HepG2 (cell line): ENCODE results near the gene PNLIPRP2. TPM values are rescaled to one million over a fixed set of nuclear protein-coding genes. Genes with fewer than 3 reads are reported as not detected.

ENCODE experiments used
- ATAC-seq: fragments of 200-7000 bp; cut with Tn5 transposase; 3 replicates; pipeline ENCODE4 v1.9.1; 2020; ENCODE audit warnings: mild to moderate bottlenecking, moderate library complexity
- BruUV-seq: library from RNA; stranded (reverse); fragments of 400-500 nt; replicated peaks from 2 replicates; lab custom pipeline; 2021; lab: Mats Ljungman, UMichigan
- CTCF ChIA-PET: fragments of 300-600 bp; formaldehyde crosslinking; extraction: SDS; loops from one replicate; lab custom pipeline; 2021; ENCODE audit warnings: low total read pairs, inconsistent platforms, low intra/inter-chr PET ratio; lab: Yijun Ruan, JAX
- POLR2A ChIA-PET: fragments of 350-600 bp; sonication (Branson Sonifier 250); formaldehyde crosslinking; loops from one replicate; lab custom pipeline; 2020; ENCODE audit warnings: antibody characterized with exemption, inconsistent platforms; lab: Yijun Ruan, JAX
- DNase-seq: peaks from one replicate; pipeline ENCODE4 v3.0.0-alpha.2; 2015; ENCODE audit warnings: low spot score
- FAIRE-seq: peaks from 3 replicates; lab custom pipeline; 2011; peaks lifted over from hg19 to GRCh38; lab: Jason Lieb, UNC
- H2AFZ ChIP-seq: one replicate; pipeline ENCODE4 v1.6.1; 2011; ENCODE audit warnings: low read length, inconsistent platforms
- H3K27ac ChIP-seq: fragments of 300-600 bp; 3 replicates; pipeline ENCODE4 v1.8.0; 2011; ENCODE audit warnings: mixed run types, mild to moderate bottlenecking, mixed read lengths, low read length, inconsistent platforms; ENCODE audit not compliant: insufficient read depth; ENCODE audit errors: extremely low read length
- H3K27me3 ChIP-seq, 2 experiments: fragments of 200-600 bp in 1 of 2; 2 replicates in 1 of 2; 3 replicates in 1 of 2; pipeline versions ENCODE4 v1.6.0 to v1.8.0; 2011; ENCODE audit warnings: low read length in 2 of 2, mild to moderate bottlenecking in 2 of 2, moderate library complexity in 2 of 2, inconsistent platforms in 1 of 2; ENCODE audit not compliant: insufficient read depth in 2 of 2, control insufficient read depth in 1 of 2
- H3K36me3 ChIP-seq, 2 experiments: fragments of 200-600 bp in 1 of 2; replicated peaks in 1 of 2; 2 replicates in 1 of 2; 3 replicates in 1 of 2; pipeline versions ENCODE4 v1.5.1 to v1.8.0; 2011; ENCODE audit warnings: low read length in 2 of 2, inconsistent platforms in 1 of 2; ENCODE audit not compliant: insufficient read depth in 2 of 2, control insufficient read depth in 1 of 2
- H3K4me1 ChIP-seq: 2 replicates; pipeline ENCODE4 v1.5.1; 2012; ENCODE audit warnings: low read length, inconsistent platforms; ENCODE audit not compliant: insufficient read depth
- H3K4me2 ChIP-seq: 2 replicates; pipeline ENCODE4 v1.6.0; 2011; ENCODE audit warnings: low read depth, low read length, inconsistent platforms
- H3K4me3 ChIP-seq, 3 experiments: fragments of 200-600 bp in 1 of 3; sonication (generic), shearing (Covaris generic) in 1 of 3; replicated peaks in 1 of 3; 2 replicates each; pipeline ENCODE4 v1.5.1; 2011 to 2016; ENCODE audit warnings: low read length in 3 of 3, inconsistent platforms in 2 of 3, low read depth in 2 of 3, mild to moderate bottlenecking in 2 of 3, control low read depth in 1 of 3, mixed read lengths in 1 of 3; ENCODE audit not compliant: insufficient read depth in 1 of 3
- H3K79me2 ChIP-seq: one replicate; pipeline ENCODE4 v1.6.1; 2011; ENCODE audit warnings: low read length, inconsistent platforms; ENCODE audit not compliant: insufficient read depth
- H3K9ac ChIP-seq: 2 replicates; pipeline ENCODE4 v1.6.0; 2011; ENCODE audit warnings: mild to moderate bottlenecking, low read depth, low read length, inconsistent platforms; ENCODE audit not compliant: insufficient read depth
- H3K9me3 ChIP-seq: 2 replicates; pipeline ENCODE4 v1.5.1; 2012; ENCODE audit warnings: mild to moderate bottlenecking, low read length
- H4K20me1 ChIP-seq: 2 replicates; pipeline ENCODE4 v1.6.0; 2011; ENCODE audit warnings: inconsistent platforms, mild to moderate bottlenecking, low read length, moderate library complexity; ENCODE audit not compliant: insufficient read depth
- AKAP8 ChIP-seq: sonication (generic); formaldehyde crosslinking; IDR thresholded peaks from 2 replicates; pipeline ENCODE4 v1.5.1; 2020; ENCODE audit warnings: mild to moderate bottlenecking, missing genetic modification reagents
- HNRNPH1 ChIP-seq: fragments of 200-400 bp; formaldehyde crosslinking; optimal IDR thresholded peaks from 2 replicates; pipeline ENCODE3; 2017; ENCODE audit warnings: mild to moderate bottlenecking, low read depth, low read length
- MXI1 ChIP-seq: IDR thresholded peaks from 3 replicates; pipeline ENCODE4 v1.6.1; 2012; ENCODE audit warnings: low read depth, low read length, inconsistent platforms, borderline replicate concordance
- SOX13 ChIP-seq, 3 experiments: fragments of 450-650 bp in 1 of 3; sonication (generic) in 1 of 3; formaldehyde crosslinking in 1 of 3; IDR thresholded peaks in 2 of 3; conservative IDR thresholded peaks in 1 of 3; 2 replicates each; pipeline versions ENCODE4 v1.5.0 to v1.6.1; 2016 to 2020; ENCODE audit warnings: antibody characterized with exemption in 1 of 3, mild to moderate bottlenecking in 1 of 3, missing compliant biosample characterization in 1 of 3, missing genetic modification reagents in 1 of 3, moderate library complexity in 1 of 3
- SSRP1 ChIP-seq: IDR thresholded peaks from 2 replicates; pipeline ENCODE4 v1.6.1; 2016; ENCODE audit warnings: control low read depth
- ZNF792 ChIP-seq: IDR thresholded peaks from 2 replicates; pipeline ENCODE4 v1.6.1; 2016
- WGBS: methylation state at CpG from one replicate; pipeline ENCODE4 v1.1.6; 2017; ENCODE audit warnings: low lambda C conversion rate; 5-methylcytosine and 5-hydroxymethylcytosine counted together
- in situ Hi-C: cut with HindIII; loops from 2 replicates; pipeline ENCODE4 v1.10.0; 2017; ENCODE audit warnings: low pct_unique_long_range_greater_than_20kb; ENCODE audit not compliant: extremely low pct_ligation_motif_present
- intact Hi-C: fragments of 100-400 bp; cut with micrococcal nuclease; formaldehyde crosslinking; loops from one replicate; pipeline ENCODE4 v1.10.0; 2022; ENCODE audit not compliant: unreplicated experiment
- polyA plus RNA-seq, 8 experiments: library from polyadenylated mRNA; depleted of rRNA in 3 of 8; stranded (reverse) in 7 of 8; unstranded in 1 of 8; fragments of >200 nt; fragmentation: Illumina TruSeq in 4 of 8; extraction: Trizol in 4 of 8; gene quantifications; 2 replicates each; pipeline versions ENCODE4 v1.2.1 to v1.2.3, GENCODE V29; 2011 to 2016; ENCODE audit warnings: low read depth in 4 of 8, missing spikeins in 1 of 8, mixed read lengths in 1 of 8; ENCODE audit not compliant: insufficient read depth in 1 of 8
- total RNA-seq, 5 experiments: library from RNA; depleted of rRNA; stranded (reverse); fragments of >200 nt; fragmentation: Illumina TruSeq; extraction: Trizol; gene quantifications; 2 replicates each; pipeline ENCODE4 v1.2.3, GENCODE V29; 2016; ENCODE audit warnings: low read depth in 1 of 5
- TF ChIP-seq, protein P1 (sequence below): sonication (generic); formaldehyde crosslinking; IDR thresholded peaks from 2 replicates; pipeline ENCODE4 v1.8.0; 2022; ENCODE audit warnings: mild to moderate bottlenecking, missing genetic modification reagents
- TF ChIP-seq, protein P2 (sequence below): fragments of 450-650 bp; IDR thresholded peaks from 2 replicates; pipeline ENCODE4 v1.6.1; 2017; ENCODE audit warnings: mild to moderate bottlenecking
- TF ChIP-seq, protein P3 (sequence below): sonication (generic); formaldehyde crosslinking; IDR thresholded peaks from 2 replicates; pipeline ENCODE4 v1.4.0; 2020; ENCODE audit warnings: missing genetic modification reagents
- TF ChIP-seq, protein P4 (sequence below): sonication (generic); formaldehyde crosslinking; IDR thresholded peaks from 2 replicates; pipeline ENCODE4 v1.9.0; 2021; ENCODE audit warnings: missing genetic modification reagents, mild to moderate bottlenecking, borderline replicate concordance

The PNLIPRP2 gene
- total and polyA plus RNA-seq, 2 of the 13 experiments (the other 11 are each of a cell fraction or from before 2014, with no cell fraction given): 0.21 to 0.97 TPM

DNA sequence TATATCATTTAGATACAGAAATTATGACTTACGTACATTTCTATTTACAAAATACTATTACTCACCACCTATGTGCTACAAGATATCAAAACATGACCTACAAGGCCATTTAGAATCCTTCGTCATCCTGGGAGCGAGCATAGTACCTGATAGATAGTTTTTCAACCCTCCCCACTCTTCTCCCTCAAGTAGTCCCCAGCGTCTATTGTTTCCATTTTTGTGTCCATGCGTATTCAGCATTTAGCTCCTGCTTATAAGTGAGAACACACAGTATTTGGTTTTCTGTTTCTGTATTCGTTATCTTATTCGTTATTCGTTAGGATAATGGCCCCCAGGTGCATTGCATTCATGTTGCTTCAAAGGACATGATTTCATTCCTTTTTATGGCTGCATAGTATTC is 28.1 kb downstream of the PNLIPRP2 start:
- POLR2A ChIA-PET: no interaction called here
- Histone ChIP-seq H3K27me3 (no peaks in the 10 kb centered on the region), H3K4me2 (no peak overlapping the region), H2AFZ (no peak overlapping the region), H3K36me3 (no peaks in the 10 kb centered on the region), H3K9ac (no peak overlapping the region), H3K4me3 (no peak overlapping the region), H3K9me3 (no peaks in the 10 kb centered on the region), H4K20me1 (no peaks in the 10 kb centered on the region), H3K4me1 (no peaks in the 10 kb centered on the region), H3K27ac (no peak overlapping the region), H3K79me2 (no peaks in the 10 kb centered on the region)
- 30% methylated on average over 8 of the region's 8 CpGs for WGBS
- ATAC-seq: no peak
- no peak for FAIRE-seq
- CTCF ChIA-PET: no interaction called here
- no peak for DNase-seq
- TF ChIP-seq, protein P1, sequence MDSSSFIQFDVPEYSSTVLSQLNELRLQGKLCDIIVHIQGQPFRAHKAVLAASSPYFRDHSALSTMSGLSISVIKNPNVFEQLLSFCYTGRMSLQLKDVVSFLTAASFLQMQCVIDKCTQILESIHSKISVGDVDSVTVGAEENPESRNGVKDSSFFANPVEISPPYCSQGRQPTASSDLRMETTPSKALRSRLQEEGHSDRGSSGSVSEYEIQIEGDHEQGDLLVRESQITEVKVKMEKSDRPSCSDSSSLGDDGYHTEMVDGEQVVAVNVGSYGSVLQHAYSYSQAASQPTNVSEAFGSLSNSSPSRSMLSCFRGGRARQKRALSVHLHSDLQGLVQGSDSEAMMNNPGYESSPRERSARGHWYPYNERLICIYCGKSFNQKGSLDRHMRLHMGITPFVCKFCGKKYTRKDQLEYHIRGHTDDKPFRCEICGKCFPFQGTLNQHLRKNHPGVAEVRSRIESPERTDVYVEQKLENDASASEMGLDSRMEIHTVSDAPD: no peak
- TF ChIP-seq ZNF792 (CRISPR knock-in tag) (no peak), SOX13 (IDR thresholded peaks at IDR 0.05) (no peak), SOX13 (CRISPR knock-in tag; conservative IDR thresholded peaks at IDR 0.05 in 1 of 2, IDR thresholded peaks at IDR 0.05 in 1 of 2) (no peak), MXI1 (no peak), HNRNPH1 (no peak), AKAP8 (CRISPR knock-in tag) (no peak), SSRP1 (CRISPR knock-in tag) (no peak)
- TF ChIP-seq, protein P2, sequence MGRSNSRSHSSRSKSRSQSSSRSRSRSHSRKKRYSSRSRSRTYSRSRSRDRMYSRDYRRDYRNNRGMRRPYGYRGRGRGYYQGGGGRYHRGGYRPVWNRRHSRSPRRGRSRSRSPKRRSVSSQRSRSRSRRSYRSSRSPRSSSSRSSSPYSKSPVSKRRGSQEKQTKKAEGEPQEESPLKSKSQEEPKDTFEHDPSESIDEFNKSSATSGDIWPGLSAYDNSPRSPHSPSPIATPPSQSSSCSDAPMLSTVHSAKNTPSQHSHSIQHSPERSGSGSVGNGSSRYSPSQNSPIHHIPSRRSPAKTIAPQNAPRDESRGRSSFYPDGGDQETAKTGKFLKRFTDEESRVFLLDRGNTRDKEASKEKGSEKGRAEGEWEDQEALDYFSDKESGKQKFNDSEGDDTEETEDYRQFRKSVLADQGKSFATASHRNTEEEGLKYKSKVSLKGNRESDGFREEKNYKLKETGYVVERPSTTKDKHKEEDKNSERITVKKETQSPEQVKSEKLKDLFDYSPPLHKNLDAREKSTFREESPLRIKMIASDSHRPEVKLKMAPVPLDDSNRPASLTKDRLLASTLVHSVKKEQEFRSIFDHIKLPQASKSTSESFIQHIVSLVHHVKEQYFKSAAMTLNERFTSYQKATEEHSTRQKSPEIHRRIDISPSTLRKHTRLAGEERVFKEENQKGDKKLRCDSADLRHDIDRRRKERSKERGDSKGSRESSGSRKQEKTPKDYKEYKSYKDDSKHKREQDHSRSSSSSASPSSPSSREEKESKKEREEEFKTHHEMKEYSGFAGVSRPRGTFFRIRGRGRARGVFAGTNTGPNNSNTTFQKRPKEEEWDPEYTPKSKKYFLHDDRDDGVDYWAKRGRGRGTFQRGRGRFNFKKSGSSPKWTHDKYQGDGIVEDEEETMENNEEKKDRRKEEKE: no peak
- TF ChIP-seq, protein P3, sequence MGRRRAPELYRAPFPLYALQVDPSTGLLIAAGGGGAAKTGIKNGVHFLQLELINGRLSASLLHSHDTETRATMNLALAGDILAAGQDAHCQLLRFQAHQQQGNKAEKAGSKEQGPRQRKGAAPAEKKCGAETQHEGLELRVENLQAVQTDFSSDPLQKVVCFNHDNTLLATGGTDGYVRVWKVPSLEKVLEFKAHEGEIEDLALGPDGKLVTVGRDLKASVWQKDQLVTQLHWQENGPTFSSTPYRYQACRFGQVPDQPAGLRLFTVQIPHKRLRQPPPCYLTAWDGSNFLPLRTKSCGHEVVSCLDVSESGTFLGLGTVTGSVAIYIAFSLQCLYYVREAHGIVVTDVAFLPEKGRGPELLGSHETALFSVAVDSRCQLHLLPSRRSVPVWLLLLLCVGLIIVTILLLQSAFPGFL: no peak
- TF ChIP-seq, protein P4, sequence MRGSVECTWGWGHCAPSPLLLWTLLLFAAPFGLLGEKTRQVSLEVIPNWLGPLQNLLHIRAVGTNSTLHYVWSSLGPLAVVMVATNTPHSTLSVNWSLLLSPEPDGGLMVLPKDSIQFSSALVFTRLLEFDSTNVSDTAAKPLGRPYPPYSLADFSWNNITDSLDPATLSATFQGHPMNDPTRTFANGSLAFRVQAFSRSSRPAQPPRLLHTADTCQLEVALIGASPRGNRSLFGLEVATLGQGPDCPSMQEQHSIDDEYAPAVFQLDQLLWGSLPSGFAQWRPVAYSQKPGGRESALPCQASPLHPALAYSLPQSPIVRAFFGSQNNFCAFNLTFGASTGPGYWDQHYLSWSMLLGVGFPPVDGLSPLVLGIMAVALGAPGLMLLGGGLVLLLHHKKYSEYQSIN (CRISPR knock-in tag): no peak
- intact Hi-C loops (no loop called here), in situ Hi-C loops (no loop called here)
- no TSS peak for BruUV-seq
